RWPE2 (cell line): ENCODE results near the gene CHRM1.
A peak's percentile ranks its signal among the peaks of the same experiment; 100 is the strongest.

Experiments
- ATAC-seq: fragments of 200-7000 bp; cut with Tn5 transposase; 3 replicates; pipeline ENCODE4 v1.9.1; 2021; ENCODE audit warnings: low read depth
- DNase-seq: peaks from one replicate; pipeline ENCODE4 v3.0.0-alpha.2; 2020; ENCODE audit warnings: low spot score
- H3K27ac ChIP-seq: fragments of 450-650 bp; 2 replicates; pipeline ENCODE4 v1.5.1; 2017; ENCODE audit warnings: mild to moderate bottlenecking; ENCODE audit not compliant: poor library complexity, severe bottlenecking
- H3K27me3 ChIP-seq: fragments of 250-450 bp; sonication (Bioruptor Pico); 2 replicates; pipeline ENCODE4 v1.5.1; 2021; ENCODE audit warnings: mild to moderate bottlenecking, moderate library complexity; ENCODE audit not compliant: insufficient read depth, poor library complexity, severe bottlenecking
- H3K36me3 ChIP-seq: fragments of 250-450 bp; sonication (Bioruptor Pico); 2 replicates; pipeline ENCODE4 v1.5.1; 2020; ENCODE audit warnings: low read depth, mild to moderate bottlenecking, moderate library complexity
- H3K4me1 ChIP-seq: fragments of 250-450 bp; sonication (Bioruptor Pico); 2 replicates; pipeline ENCODE4 v1.5.1; 2021; ENCODE audit warnings: mild to moderate bottlenecking, moderate library complexity; ENCODE audit not compliant: insufficient read depth, poor library complexity, severe bottlenecking
- H3K4me3 ChIP-seq: fragments of 250-450 bp; sonication (Bioruptor Pico); 2 replicates; pipeline ENCODE4 v1.5.1; 2021; ENCODE audit warnings: mild to moderate bottlenecking, moderate library complexity; ENCODE audit not compliant: severe bottlenecking
- H3K9me3 ChIP-seq: fragments of 250-450 bp; sonication (Bioruptor Pico); 2 replicates; pipeline ENCODE4 v1.5.1; 2021; ENCODE audit warnings: mild to moderate bottlenecking, moderate library complexity; ENCODE audit not compliant: severe bottlenecking
- TF ChIP-seq, protein P1 (sequence below): fragments of 450-650 bp; IDR thresholded peaks from one replicate; pipeline ENCODE4 v1.5.1; 2017; ENCODE audit warnings: mild to moderate bottlenecking, moderate library complexity; ENCODE audit not compliant: poor library complexity, severe bottlenecking

The CHRM1 gene, protein sequence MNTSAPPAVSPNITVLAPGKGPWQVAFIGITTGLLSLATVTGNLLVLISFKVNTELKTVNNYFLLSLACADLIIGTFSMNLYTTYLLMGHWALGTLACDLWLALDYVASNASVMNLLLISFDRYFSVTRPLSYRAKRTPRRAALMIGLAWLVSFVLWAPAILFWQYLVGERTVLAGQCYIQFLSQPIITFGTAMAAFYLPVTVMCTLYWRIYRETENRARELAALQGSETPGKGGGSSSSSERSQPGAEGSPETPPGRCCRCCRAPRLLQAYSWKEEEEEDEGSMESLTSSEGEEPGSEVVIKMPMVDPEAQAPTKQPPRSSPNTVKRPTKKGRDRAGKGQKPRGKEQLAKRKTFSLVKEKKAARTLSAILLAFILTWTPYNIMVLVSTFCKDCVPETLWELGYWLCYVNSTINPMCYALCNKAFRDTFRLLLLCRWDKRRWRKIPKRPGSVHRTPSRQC

DNA sequence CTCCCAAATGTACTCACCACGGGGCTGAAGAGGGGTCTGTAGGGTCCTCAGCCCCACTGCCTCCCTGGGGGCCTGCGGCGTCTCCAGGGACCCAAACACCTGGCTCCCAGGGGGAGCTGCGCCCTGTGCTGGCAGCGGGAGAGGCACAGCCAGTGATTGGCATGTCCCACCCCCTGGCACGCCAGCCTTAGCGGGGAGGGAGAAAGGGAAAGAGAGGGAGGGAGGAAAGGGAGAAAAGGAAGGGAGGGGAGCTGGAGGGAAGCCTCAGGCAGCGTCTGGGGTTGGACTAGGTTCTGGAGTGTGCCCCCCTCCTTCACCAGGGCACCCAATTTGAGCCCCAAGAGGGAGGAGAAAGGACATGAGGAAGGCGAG lies at the start of gene CHRM1:
Gene CHRM1 (minus strand): TSS at position 163 of the 372 bp plus-strand sequence. CDS start 10,263 bp downstream, outside the sequence.
- H3K27me3 ChIP-seq: peaks cover 59% of the 10 kb centered on the region
- H3K27ac ChIP-seq: no peak within 1 kb of the TSS
- H3K36me3 ChIP-seq: no peaks in the 10 kb centered on the region
- H3K4me1 ChIP-seq: no peaks in the 10 kb centered on the region
- DNase-seq (no peak), ATAC-seq (0 out of 3 replicates have a peak, but pooled peaks have one; percentile 6)
- H3K4me3 ChIP-seq: no peak within 1 kb of the TSS
- TF ChIP-seq, protein P1, sequence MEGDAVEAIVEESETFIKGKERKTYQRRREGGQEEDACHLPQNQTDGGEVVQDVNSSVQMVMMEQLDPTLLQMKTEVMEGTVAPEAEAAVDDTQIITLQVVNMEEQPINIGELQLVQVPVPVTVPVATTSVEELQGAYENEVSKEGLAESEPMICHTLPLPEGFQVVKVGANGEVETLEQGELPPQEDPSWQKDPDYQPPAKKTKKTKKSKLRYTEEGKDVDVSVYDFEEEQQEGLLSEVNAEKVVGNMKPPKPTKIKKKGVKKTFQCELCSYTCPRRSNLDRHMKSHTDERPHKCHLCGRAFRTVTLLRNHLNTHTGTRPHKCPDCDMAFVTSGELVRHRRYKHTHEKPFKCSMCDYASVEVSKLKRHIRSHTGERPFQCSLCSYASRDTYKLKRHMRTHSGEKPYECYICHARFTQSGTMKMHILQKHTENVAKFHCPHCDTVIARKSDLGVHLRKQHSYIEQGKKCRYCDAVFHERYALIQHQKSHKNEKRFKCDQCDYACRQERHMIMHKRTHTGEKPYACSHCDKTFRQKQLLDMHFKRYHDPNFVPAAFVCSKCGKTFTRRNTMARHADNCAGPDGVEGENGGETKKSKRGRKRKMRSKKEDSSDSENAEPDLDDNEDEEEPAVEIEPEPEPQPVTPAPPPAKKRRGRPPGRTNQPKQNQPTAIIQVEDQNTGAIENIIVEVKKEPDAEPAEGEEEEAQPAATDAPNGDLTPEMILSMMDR: no peak
- H3K9me3 ChIP-seq: no peaks in the 10 kb centered on the region

DNA sequence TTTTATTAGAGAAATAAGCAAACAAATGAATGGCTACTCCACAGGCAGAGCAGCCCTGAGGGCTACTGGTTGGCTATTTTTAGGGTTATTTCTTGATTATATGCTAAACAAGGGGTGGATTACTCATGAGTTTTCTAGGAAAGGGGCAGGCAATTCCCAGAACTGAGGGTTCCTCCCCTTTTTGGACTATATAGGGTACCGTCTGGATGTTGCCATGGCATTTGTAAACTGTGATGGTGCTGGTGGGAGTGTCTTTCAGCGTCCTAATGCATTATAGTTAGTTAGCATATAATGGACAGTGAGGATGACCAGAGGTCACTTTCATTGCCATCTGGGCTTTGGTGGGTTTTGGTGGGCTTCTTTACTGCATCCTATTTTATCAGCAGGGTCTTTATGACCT lies 44.4 kb upstream of the CHRM1 start:
- Histone ChIP-seq H3K9me3 (no peaks in the 10 kb centered on the region), H3K36me3 (no peaks in the 10 kb centered on the region), H3K27me3 (peaks cover 32% of the 10 kb centered on the region), H3K4me3 (no peak overlapping the region), H3K4me1 (no peaks in the 10 kb centered on the region), H3K27ac (no peak overlapping the region)
- DNase-seq (no peak), ATAC-seq (no peak)
- TF ChIP-seq, protein P1: no peak

DNA sequence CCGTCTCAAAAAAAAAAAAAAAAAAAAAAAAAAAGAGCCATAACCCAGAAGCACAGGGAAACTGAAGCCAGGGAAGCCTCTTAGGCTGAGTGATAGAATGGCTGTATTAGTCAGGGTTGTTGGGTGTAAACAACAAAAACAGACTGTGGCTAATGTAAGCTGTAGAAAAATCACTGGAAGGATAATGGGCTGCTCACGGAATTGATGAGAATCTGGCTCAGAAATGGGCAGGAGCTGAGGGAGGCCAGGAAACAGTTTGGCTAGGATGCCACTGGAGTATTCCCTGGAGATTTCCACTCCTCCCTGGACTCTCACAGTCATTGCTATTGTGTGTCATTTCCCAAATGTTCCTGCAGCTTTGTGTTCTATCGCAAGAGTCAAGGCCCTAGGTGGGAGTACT lies 41.2 kb upstream of the CHRM1 start:
- H3K4me1 ChIP-seq: no peaks in the 10 kb centered on the region
- H3K9me3 ChIP-seq: no peaks in the 10 kb centered on the region
- no peak overlapping the region for H3K27ac ChIP-seq
- TF ChIP-seq, protein P1: no peak
- H3K4me3 ChIP-seq: no peak overlapping the region
- H3K27me3 ChIP-seq: peaks cover 20% of the 10 kb centered on the region
- no peak for DNase-seq
- H3K36me3 ChIP-seq: no peaks in the 10 kb centered on the region
- no peak for ATAC-seq

DNA sequence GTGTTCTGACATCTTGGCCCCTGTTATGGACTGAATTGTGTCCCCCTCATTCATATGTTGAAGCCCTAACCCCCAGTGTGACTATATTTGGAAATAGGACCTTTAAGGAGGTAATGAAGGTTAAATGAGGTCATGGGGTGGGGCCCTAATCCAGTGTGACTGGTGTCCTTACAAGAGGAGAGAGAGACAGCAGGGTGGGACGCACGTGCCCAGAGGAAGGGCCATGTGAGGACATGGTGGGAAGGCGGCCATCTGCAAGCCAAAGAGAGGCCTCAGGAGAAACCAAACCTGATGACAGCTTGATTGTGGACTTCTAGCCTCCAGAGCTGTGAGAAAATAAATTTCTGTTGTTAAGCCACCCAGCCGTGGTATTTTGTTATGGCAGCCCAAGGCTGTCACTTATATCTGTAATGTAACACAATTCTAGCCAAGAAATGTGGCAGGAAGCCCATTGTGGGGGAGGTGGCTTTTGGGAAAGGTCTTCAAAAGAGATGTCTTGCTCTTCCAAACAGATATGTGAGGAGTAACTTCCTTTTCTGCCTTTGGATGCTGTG lies 39.9 kb upstream of the CHRM1 start:
- Histone ChIP-seq H3K4me1 (no peaks in the 10 kb centered on the region), H3K27ac (no peak overlapping the region), H3K36me3 (no peaks in the 10 kb centered on the region), H3K27me3 (peaks cover 9% of the 10 kb centered on the region), H3K4me3 (no peak overlapping the region), H3K9me3 (no peaks in the 10 kb centered on the region)
- ATAC-seq (no peak), DNase-seq (no peak)
- TF ChIP-seq, protein P1: no peak
